ENCODE data around the gene SLC11A1.

DNA sequence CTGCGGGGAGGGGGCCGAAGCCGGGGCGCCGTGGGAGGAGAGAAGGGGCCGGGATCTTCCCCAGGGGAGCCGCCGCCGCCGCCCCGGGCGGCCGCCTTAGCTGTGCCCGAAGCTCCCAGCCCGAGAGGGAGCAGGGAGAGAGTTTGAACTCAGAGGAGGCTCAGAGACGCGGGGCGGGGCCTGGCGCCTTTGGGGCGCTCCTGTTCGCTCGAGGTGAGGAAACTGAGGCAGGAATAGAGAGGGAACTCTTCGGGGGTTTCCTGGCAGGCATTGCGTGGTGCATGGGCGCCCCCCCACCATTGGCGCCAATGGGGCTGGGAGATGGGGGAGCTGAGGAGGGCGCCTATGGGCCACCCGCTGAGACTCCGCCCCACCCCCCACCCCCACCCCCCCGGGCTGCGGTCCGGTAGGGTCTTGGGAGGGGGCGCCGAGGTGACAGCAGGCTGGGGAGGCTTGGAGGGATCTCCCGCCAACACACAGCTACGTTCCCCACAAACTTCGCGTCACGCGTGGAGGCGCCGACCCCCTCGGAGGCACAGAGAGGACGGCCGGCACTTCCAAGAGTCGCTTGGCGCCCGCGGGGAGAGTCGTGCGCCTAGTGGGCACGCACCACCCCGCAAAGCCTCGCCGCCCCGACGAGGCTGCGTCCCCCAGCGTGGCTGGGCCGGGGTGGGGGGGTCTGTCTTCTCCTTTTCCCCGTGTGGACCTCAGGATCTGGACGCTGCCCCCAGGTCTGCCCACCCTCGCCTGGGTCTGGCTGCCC lies 18.3 kb downstream of the SLC11A1 start:
- no peak for TF ChIP-seq POLR2A (IDR thresholded peaks at IDR 0.05)
- TF ChIP-seq, protein P1, sequence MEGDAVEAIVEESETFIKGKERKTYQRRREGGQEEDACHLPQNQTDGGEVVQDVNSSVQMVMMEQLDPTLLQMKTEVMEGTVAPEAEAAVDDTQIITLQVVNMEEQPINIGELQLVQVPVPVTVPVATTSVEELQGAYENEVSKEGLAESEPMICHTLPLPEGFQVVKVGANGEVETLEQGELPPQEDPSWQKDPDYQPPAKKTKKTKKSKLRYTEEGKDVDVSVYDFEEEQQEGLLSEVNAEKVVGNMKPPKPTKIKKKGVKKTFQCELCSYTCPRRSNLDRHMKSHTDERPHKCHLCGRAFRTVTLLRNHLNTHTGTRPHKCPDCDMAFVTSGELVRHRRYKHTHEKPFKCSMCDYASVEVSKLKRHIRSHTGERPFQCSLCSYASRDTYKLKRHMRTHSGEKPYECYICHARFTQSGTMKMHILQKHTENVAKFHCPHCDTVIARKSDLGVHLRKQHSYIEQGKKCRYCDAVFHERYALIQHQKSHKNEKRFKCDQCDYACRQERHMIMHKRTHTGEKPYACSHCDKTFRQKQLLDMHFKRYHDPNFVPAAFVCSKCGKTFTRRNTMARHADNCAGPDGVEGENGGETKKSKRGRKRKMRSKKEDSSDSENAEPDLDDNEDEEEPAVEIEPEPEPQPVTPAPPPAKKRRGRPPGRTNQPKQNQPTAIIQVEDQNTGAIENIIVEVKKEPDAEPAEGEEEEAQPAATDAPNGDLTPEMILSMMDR (IDR thresholded peaks at IDR 0.05): no peak

Measured in lower leg skin (tissue), 3 donors.